ENCODE measurements around the gene ANGPT4.

ANGPT4 gene

DNA sequence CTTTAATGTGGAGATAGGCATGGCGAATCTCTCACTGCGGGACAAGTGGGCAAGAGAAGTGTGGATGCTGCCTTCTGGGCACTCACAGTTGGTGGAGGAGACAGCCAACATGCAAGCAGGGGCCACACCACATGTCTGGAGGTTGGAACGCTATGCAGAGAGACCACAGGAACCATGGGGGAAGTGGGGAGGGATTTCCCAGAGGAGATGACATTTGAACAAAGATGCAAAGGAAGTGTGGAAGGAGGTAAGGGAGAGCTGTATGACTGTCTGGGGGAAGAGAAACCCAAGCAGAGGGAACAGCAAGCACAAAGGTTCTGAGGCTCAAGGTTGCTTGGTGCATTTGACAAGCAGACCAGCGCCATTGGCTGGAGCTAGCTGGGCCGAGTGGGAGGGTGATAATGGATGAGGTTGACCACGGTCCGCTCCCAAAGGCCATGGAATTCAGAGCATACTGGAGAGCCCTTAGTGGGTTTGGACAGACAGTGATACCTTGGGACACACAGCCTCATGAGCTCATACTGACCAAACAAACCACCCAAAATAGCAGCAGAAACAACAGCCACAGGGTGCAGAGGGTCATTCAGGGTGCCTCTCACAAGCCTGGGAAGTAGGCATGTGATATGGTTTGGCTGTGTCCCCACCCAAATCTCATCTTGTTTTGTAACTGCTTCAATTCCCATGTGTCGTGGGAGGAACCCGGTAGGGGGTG lies 90.3 kb downstream of the ANGPT4 start:
- DNase-seq (ENCODE audit: low read depth), result no peak

DNA sequence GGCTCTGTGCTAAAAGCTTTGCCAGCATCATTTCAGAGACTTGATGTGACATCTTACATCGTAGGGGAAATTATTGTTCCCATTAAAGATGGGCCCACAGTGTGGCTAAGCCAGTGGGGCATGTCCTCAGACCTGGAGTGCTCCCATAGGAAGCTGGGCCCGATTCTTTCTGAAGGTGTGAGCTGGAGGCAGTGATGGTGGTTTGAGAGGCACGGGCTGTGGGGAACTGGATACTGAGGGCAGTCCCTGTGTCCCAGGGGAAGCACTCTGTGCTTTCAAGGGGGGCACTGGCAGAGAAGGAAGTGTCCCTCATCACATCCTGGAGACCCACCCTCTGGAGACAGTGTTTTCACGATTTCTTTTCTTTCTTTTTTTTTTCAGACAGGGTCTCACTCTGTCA lies 91.2 kb downstream of the ANGPT4 start:
- no peak for DNase-seq (ENCODE audit: low read depth)

DNA sequence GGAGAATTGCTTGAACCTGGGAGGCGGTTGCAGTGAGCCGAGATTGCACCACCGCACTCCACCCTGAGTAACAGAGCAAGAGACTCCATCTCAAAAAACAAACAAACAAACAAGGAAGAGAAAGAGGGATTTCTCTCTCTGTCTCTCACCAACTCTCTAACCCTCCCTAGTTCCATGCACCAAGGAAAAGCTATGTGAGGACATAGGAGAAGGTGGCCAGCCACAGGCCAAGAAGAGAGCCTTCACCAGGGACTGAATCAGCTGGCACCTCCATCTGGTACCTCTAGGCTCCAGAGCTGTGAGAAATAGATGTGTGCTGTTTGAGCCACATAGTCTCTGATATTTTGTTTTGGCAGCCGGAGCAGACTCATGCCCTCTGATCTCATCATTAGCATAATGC lies 91.6 kb downstream of the ANGPT4 start:
- no peak for DNase-seq (ENCODE audit: low read depth)

DNA sequence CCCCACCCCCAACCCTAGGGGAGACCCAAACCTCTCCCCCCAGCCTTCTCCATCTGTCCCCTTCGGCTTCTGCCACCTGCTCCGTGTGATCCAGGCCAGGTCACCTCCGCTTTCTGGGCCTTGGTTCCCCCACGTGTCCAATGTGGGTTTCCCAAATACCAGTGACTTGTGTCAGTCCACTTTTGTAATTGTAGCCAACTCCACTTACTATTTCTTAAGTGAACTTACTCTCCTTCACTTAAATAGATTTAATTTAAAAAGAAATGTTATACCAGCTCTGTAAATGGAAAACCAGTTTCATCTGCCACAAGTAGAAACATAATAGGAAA lies 92.6 kb downstream of the ANGPT4 start:
- DNase-seq (ENCODE audit: low read depth), result no peak

DNA sequence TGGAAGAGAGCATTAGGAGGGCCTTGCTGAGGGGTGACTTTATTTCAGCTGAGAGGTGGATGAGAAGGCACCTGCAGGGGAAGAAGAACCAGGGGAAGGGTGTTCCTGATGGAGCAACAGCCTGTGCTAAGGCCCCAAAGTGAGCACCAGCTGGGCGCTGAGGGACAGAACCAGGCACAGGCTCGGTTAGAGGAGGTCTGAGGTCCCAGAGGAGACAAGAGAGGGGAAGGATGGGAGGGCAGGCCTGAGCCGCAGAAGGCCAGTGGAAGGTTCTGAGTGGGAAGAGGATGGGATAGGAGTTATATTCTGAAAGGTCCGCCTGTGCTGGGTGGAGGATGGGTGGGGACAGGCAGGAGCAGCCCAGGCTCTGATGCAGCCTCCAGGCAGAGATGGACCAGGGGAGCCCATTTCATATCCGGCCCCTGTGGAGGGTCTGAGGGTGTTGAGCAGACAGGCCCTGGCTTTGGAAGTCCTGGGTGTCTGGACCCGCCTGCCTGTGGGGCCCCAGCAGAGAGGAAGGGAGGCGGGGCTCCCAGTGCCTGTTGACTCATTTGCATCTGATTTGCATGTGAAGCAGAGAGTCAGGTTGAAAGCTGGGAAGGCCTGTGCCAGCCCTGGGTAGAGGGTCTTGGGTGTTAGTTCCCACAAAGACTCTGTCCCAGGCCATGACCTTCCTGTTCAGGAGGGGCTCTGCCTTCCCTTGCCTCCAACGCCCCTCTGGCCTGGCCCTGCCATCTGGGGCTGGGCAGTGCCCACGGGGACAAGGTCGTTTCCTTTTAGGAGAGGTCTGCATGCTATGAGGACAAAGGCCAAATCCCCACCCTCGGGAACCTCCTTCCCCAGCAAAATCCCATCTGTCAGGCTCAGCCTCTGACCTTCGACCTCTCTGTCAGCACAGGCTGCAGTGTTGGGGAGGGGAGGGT lies 93.2 kb downstream of the ANGPT4 start:
- DNase-seq (ENCODE audit: low read depth), result no peak

DNA sequence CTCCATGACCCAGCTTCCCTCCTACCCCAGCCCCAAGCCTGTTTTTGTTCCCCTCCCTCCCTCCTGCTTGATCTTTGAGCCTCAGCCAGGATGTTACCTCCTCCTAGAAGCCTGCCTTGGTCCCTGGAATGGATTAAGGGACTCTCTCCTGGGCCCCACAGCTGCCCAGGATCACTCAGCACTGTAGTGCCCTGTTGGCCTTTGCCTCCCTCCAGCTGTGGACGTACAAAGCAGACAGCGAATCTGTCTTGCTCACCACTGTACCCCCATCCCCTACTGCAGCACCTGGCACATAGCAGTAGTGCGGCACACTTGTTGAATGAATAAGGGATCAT lies 94.4 kb downstream of the ANGPT4 start:
- no peak for DNase-seq (ENCODE audit: low read depth)

DNA sequence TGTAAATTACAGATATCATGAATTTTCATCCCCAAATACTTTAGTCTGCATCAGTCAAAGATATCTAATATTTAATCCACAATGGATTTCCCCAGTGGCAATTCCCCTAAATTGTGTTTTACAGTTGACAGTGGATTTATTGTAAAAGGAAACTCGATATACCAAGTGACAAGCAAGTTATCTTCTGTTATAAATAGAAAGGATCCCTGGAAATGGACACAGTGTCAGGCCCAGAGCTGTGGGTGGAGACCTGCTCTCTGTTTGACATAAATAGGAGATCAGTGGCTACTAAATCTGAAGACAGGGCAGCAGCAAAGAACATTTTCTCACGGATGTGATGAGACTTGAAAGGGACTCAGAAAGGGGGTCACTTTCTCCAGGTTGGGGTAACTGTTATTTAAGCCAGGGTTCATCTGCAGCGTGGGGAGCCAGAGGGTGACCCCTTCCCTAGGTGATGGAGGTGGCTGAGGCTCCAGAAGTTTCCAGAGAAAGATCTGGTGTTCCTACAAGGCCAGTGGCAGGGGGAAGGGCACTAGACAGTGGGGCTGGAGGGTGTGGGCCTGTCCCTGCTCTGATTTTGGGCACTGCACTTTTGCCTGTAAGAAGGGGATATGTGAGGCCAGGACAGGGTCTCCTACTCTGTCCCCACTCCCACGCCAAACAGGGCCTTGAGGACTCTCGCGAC lies 94.9 kb downstream of the ANGPT4 start:
- no peak for DNase-seq (ENCODE audit: low read depth)

DNA sequence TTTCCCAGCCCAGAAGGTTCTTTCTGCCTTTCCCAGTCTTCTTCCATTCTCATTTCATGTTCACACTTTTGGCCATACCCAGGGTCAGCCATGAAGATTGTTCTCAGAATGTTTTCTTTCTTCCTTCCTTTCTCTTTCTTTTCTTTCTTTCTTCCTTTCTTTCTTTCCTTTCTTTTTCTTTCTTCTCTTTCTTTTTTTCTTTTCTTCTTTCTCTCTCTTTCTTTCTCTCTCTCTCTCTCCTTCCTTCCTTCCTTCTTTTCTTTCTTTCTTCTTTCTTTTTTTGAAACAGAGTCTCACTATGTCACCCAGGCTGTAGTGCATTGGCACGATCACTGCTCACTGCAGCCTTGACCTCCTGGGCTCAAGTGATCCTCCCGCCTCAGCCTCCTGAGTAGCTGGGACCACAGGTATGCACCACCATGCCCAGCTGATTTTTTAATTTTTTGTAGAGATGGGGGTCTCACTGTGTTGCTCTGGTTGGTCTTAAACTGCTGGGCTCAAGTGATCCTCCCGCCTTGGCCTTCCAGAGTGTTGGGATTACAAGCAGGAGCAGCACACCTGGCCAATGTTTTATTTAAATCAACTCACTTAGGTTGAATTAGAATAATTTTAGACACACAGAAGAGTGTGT lies 95.7 kb downstream of the ANGPT4 start:
- no peak for DNase-seq (ENCODE audit: low read depth)
